Hematopoietic multipotent progenitor cell treated with erythropoietin and hydrocortisone succinate and interleukin-3 and kit ligand, for 17 days (in vitro differentiated cells): ENCODE measurements around the gene HOXC9.

ENCODE experiments used
- DNase-seq: peaks from one replicate; pipeline ENCODE4 v3.0.0-alpha.2; 2015; ENCODE audit warnings: low spot score

The HOXC9 gene

GRCh38 chr12:53963434-53964314, 36.3 kb upstream of the HOXC9 start:
- no peak for DNase-seq

- no peak for DNase-seq
Measured at GRCh38 chr12:53964315-53964713, 35.6 kb upstream of the HOXC9 start.

- DNase-seq, result no peak
Measured at GRCh38 chr12:53965281-53966084, 34.5 kb upstream of the HOXC9 start.

DNA sequence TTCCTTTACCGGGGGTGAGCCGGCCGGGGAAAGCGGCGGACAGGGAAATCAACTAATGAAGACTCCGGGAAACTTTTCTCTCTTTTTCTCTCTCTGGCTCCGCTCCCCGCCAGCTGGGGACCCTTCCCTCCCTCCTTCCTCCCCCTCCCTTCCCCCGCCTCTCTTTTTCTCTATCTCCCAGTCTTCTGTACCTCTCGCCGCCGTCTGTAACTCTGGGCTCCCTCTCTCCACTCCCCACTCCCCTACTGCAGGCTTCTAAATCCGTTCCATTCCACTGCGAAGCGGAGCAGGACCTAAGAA, 33.9 kb upstream of the HOXC9 start:
- DNase-seq, result no peak

- no peak for DNase-seq
Measured at GRCh38 chr12:53966385-53967133, 33.4 kb upstream of the HOXC9 start.

DNA sequence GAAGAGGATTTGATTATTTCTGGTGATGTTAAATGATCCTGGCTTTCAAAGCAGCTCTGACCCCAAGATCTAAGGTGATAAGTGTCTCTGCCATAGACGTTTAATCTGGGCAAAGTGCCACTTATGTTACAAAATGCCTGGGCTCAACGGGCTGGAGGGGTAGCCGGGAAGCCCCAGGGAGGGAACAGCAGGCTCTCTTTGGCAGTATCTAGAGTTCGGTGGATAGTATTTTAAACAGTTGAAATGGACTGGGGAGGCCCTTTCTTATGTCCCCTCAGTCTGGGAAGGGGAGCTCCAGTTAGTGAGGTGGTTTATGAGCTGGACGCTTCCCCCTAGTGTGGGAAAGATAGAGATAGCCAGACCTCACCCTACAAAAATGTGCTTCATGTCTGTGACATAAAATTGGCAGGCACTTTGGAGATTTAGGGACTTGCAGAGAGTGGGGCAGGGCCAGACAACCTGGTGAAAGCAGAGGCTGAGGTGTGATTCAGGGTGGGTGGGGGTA, 32.5 kb upstream of the HOXC9 start:
- DNase-seq, result no peak

- no peak for DNase-seq
Measured at GRCh38 chr12:53968214-53969127, 31.5 kb upstream of the HOXC9 start.

- DNase-seq, result no peak
Measured at GRCh38 chr12:53969588-53970259, 30.2 kb upstream of the HOXC9 start.

GRCh38 chr12:53970451-53970850, 29.5 kb upstream of the HOXC9 start:
- no peak for DNase-seq

GRCh38 chr12:53971129-53971528, 28.8 kb upstream of the HOXC9 start:
- no peak for DNase-seq

DNA sequence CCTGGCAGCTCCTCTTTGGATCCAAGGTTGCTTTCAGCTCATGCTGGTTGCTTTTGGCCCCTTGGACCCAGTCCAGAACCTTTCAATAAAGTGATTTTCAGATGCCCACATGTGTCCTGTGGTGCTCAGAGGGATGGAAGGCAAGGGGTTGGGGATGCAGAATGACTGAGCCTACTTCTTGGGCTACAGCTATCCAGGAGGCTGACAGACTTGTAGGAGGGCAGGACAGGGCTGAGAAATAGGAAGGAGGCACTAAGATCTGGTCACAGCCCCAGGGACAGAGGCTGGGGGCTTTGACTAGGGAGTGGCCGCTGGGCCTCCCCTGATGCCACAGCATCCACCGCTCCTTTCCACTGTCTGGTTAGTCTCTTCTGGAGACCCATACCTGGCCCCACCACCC, 28.3 kb upstream of the HOXC9 start:
- no peak for DNase-seq

GRCh38 chr12:53972152-53972702, 27.7 kb upstream of the HOXC9 start:
- DNase-seq, result no peak

GRCh38 chr12:53972722-53973235, 27.2 kb upstream of the HOXC9 start, which contains the start of gene HOXC11:
HOXC11 (plus strand) TSS chr12:53973126; CDS start chr12:53973242, 116 bp downstream.
- DNase-seq, result no peak

DNA sequence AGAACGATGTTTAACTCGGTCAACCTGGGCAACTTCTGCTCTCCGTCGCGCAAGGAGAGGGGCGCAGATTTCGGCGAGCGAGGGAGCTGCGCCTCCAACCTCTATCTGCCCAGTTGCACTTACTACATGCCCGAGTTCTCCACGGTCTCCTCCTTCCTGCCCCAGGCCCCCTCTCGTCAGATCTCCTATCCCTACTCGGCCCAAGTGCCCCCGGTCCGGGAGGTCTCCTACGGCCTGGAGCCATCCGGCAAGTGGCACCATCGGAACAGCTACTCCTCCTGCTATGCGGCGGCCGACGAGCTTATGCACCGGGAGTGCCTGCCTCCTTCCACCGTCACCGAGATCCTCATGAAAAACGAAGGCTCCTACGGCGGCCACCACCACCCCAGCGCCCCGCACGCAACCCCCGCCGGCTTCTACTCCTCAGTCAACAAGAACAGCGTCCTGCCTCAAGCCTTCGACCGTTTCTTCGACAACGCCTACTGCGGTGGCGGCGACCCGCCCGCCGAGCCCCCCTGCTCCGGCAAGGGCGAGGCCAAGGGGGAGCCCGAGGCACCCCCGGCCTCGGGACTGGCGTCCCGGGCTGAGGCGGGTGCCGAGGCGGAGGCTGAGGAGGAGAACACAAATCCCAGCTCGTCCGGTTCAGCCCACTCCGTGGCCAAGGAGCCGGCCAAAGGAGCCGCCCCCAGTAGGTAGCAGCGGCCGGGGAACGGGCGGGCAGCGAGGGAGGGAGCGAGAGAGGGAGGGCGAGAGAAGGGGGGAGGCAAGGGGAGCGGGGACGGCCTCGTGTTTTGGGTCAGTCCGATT, 26.5 kb upstream of the HOXC9 start:
- no peak for DNase-seq

- DNase-seq, result no peak
Measured at GRCh38 chr12:53974084-53975063, 25.6 kb upstream of the HOXC9 start, which contains the start of gene HOTAIR. HOTAIR (minus strand) TSS chr12:53974954.

- DNase-seq, result no peak
Measured at GRCh38 chr12:53975064-53975471, 24.9 kb upstream of the HOXC9 start.

- DNase-seq, result no peak
Measured at GRCh38 chr12:53975479-53976152, 24.3 kb upstream of the HOXC9 start.
